OCI-LY1 (cell line): ENCODE results near the gene WDFY4.

Experiments used
- H2AFZ ChIP-seq: fragments of 200-600 bp; sonication (generic), shearing (Covaris generic); 2 replicates; pipeline ENCODE4 v1.6.0; 2014; ENCODE audit warnings: antibody characterized with exemption, mild to moderate bottlenecking, low read length
- H3F3A ChIP-seq: fragments of 200-600 bp; sonication (generic), shearing (Covaris generic); 2 replicates; pipeline ENCODE4 v1.6.0; 2014; ENCODE audit warnings: mild to moderate bottlenecking, antibody characterized with exemption, low read length, moderate library complexity; ENCODE audit not compliant: insufficient read depth
- H3K27ac ChIP-seq: fragments of 200-600 bp; sonication (generic); 2 replicates; pipeline ENCODE4 v1.5.1; 2014; ENCODE audit warnings: low read length, mixed run types, mild to moderate bottlenecking, low read depth; ENCODE audit not compliant: poor library complexity, severe bottlenecking
- H3K27me3 ChIP-seq: fragments of 200-600 bp; sonication (generic); 2 replicates; pipeline ENCODE4 v1.6.0; 2014; ENCODE audit warnings: antibody characterized with exemption, mild to moderate bottlenecking, low read length, moderate library complexity; ENCODE audit not compliant: insufficient read depth
- H3K36me3 ChIP-seq: fragments of 200-600 bp; sonication (generic); 2 replicates; pipeline ENCODE4 v1.6.1; 2014; ENCODE audit warnings: mild to moderate bottlenecking, antibody characterized with exemption, low read length, moderate library complexity, mixed read lengths; ENCODE audit not compliant: insufficient read depth
- H3K4me1 ChIP-seq: fragments of 200-600 bp; sonication (generic); 2 replicates; pipeline ENCODE4 v1.5.1; 2014; ENCODE audit warnings: mild to moderate bottlenecking, low read length, moderate library complexity; ENCODE audit not compliant: insufficient read depth, severe bottlenecking
- H3K4me2 ChIP-seq: fragments of 200-600 bp; sonication (generic), shearing (Covaris generic); 2 replicates; pipeline ENCODE4 v1.6.1; 2014; ENCODE audit warnings: low read length
- H3K4me3 ChIP-seq: fragments of 200-600 bp; sonication (generic); 2 replicates; pipeline ENCODE4 v1.5.1; 2014; ENCODE audit warnings: low read length, low read depth, mild to moderate bottlenecking, mixed read lengths; ENCODE audit not compliant: poor library complexity, severe bottlenecking
- H3K79me2 ChIP-seq: fragments of 200-600 bp; shearing (Covaris generic); 2 replicates; pipeline ENCODE4 v1.6.1; 2016; ENCODE audit warnings: mixed run types, low read length, mixed read lengths; ENCODE audit not compliant: insufficient read depth
- H3K9ac ChIP-seq: fragments of 200-600 bp; sonication (generic), shearing (Covaris generic); 2 replicates; pipeline ENCODE4 v1.6.1; 2014; ENCODE audit warnings: mild to moderate bottlenecking, low read length, mixed read lengths
- H3K9me2 ChIP-seq: fragments of 200-600 bp; sonication (generic), shearing (Covaris generic); 2 replicates; pipeline ENCODE4 v1.6.1; 2014; ENCODE audit warnings: low read depth, mild to moderate bottlenecking, low read length, mixed read lengths
- H3K9me3 ChIP-seq: fragments of 200-600 bp; shearing (Covaris generic); 2 replicates; pipeline ENCODE4 v1.6.1; 2014; ENCODE audit warnings: low read length, mixed read lengths
- H4K20me1 ChIP-seq: fragments of 200-600 bp; sonication (generic), shearing (Covaris generic); 2 replicates; pipeline ENCODE4 v1.6.0; 2016; ENCODE audit warnings: mild to moderate bottlenecking, low read length; ENCODE audit not compliant: insufficient read depth
- EZH2 ChIP-seq: fragments of 200-600 bp; sonication (generic), shearing (Covaris generic); IDR thresholded peaks from 2 replicates; pipeline ENCODE4 v1.8.0; 2017; ENCODE audit warnings: borderline replicate concordance, mixed run types, mild to moderate bottlenecking, antibody characterized with exemption, low read length, moderate library complexity, mixed read lengths
- TF ChIP-seq, protein P1 (sequence below): fragments of 200-600 bp; sonication (generic), shearing (Covaris generic); IDR thresholded peaks from 2 replicates; pipeline ENCODE4 v1.5.1; 2017; ENCODE audit warnings: mild to moderate bottlenecking, antibody characterized with exemption, low read length, moderate library complexity, mixed read lengths

The WDFY4 gene

GRCh38 chr10:48739170-48739569 is 54.5 kb downstream of the WDFY4 start:
- Histone ChIP-seq H3K4me3 (no peak overlapping the region), H3K36me3 (peaks cover 97% of the 10 kb centered on the region), H3K27me3 (no peaks in the 10 kb centered on the region), H4K20me1 (no peaks in the 10 kb centered on the region), H3K9me2 (no peaks in the 10 kb centered on the region), H3F3A (no peaks in the 10 kb centered on the region), H3K9ac (no peak overlapping the region), H3K4me1 (peaks cover 5% of the 10 kb centered on the region), H3K79me2 (no peaks in the 10 kb centered on the region), H2AFZ (no peak overlapping the region), H3K4me2 (no peak overlapping the region), H3K9me3 (no peaks in the 10 kb centered on the region), H3K27ac (no peak overlapping the region)
- TF ChIP-seq, protein P1, sequence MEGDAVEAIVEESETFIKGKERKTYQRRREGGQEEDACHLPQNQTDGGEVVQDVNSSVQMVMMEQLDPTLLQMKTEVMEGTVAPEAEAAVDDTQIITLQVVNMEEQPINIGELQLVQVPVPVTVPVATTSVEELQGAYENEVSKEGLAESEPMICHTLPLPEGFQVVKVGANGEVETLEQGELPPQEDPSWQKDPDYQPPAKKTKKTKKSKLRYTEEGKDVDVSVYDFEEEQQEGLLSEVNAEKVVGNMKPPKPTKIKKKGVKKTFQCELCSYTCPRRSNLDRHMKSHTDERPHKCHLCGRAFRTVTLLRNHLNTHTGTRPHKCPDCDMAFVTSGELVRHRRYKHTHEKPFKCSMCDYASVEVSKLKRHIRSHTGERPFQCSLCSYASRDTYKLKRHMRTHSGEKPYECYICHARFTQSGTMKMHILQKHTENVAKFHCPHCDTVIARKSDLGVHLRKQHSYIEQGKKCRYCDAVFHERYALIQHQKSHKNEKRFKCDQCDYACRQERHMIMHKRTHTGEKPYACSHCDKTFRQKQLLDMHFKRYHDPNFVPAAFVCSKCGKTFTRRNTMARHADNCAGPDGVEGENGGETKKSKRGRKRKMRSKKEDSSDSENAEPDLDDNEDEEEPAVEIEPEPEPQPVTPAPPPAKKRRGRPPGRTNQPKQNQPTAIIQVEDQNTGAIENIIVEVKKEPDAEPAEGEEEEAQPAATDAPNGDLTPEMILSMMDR: no peak
- no peak for TF ChIP-seq EZH2

DNA sequence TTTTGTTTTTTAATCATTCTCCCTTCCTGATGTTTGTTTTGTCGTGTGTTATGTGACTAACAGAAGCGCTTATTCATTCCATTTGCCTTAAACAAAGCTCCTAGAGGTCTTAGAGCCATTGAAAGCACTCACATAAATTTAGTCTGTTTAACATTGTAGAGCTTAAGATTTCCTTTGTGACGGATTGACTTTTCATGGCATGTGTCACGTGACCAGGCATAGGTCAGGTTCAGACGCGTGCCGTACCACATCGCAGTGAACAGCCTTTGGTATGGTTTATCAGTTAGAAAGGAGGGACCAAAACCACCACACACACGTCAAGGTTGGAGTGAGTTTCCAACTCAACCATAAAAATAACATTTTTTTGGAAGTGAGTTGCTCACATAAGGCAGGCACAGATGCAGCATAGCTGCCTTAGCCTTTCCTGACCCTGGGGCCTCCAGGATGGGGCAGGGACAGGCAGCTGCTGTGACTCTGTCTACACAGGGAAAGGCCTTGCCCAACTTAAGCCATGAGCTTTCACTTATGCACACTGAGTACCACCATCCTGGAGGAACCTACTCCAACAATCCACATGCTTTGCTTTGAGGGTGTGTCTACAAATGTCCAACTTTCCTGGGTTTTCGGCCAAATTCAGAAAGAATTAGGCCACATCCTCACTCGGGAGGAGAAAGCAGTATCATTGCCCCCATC is 55.5 kb downstream of the WDFY4 start:
- Histone ChIP-seq H4K20me1 (no peaks in the 10 kb centered on the region), H3K27ac (no peak overlapping the region), H3K9me3 (no peaks in the 10 kb centered on the region), H3K4me3 (no peak overlapping the region), H3K9ac (no peak overlapping the region), H3K27me3 (no peaks in the 10 kb centered on the region), H3K9me2 (no peaks in the 10 kb centered on the region), H3K4me1 (peaks cover 10% of the 10 kb centered on the region), H3K4me2 (no peak overlapping the region), H2AFZ (no peak overlapping the region), H3K79me2 (no peaks in the 10 kb centered on the region), H3K36me3 (peaks cover 98% of the 10 kb centered on the region), H3F3A (no peaks in the 10 kb centered on the region)
- TF ChIP-seq, protein P1: no peak
- no peak for TF ChIP-seq EZH2

DNA sequence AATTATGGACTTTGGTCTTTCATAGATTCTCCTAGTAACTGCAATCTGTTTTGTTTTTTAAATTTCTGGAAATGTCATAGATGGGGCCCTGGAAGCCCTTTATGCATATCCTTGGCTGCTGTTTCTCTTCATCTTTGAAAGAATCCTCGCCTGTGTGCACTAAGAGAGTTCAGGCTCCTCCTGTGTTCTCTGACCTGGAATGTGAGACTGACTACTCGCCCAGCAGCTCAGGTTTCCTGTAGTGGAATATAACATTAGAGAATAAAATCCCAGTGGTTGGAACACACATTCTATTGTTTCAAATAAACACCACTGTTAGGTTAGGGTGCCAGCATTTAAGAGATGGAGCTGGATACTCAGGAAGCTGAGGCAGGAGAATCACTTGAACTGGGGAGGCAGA is 56.3 kb downstream of the WDFY4 start:
- TF ChIP-seq EZH2: no peak
- TF ChIP-seq, protein P1: no peak
- Histone ChIP-seq H3F3A (no peaks in the 10 kb centered on the region), H3K4me3 (no peak overlapping the region), H3K79me2 (no peaks in the 10 kb centered on the region), H3K27ac (no peak overlapping the region), H3K9me3 (no peaks in the 10 kb centered on the region), H4K20me1 (no peaks in the 10 kb centered on the region), H2AFZ (no peak overlapping the region), H3K36me3 (peaks cover 98% of the 10 kb centered on the region), H3K9me2 (no peaks in the 10 kb centered on the region), H3K9ac (no peak overlapping the region), H3K4me2 (no peak overlapping the region), H3K4me1 (peaks cover 10% of the 10 kb centered on the region), H3K27me3 (no peaks in the 10 kb centered on the region)
